SJSA1 (cell line): Measurements from ENCODE around the gene LIPA. TPM values are rescaled to one million over a fixed set of nuclear protein-coding genes. Genes with fewer than 3 reads are reported as not detected.

ENCODE experiments used
- DNase-seq, 2 experiments: peaks; one replicate each; pipeline ENCODE4 v3.0.0-alpha.2; 2015 to 2020; ENCODE audit warnings: low spot score in 2 of 2, low read depth in 1 of 2
- H3K27ac ChIP-seq: fragments of 250-450 bp; sonication (Bioruptor Pico); 2 replicates; pipeline ENCODE4 v1.5.1; 2020; ENCODE audit warnings: mild to moderate bottlenecking, moderate library complexity
- H3K27me3 ChIP-seq: fragments of 250-450 bp; sonication (Bioruptor Pico); replicated peaks from 2 replicates; pipeline ENCODE4 v1.5.1; 2020; ENCODE audit warnings: mild to moderate bottlenecking, moderate library complexity
- H3K36me3 ChIP-seq: fragments of 250-450 bp; sonication (Bioruptor Pico); 2 replicates; pipeline ENCODE4 v1.5.1; 2020; ENCODE audit warnings: mild to moderate bottlenecking
- H3K4me1 ChIP-seq: fragments of 250-450 bp; sonication (Bioruptor Pico); replicated peaks from 2 replicates; pipeline ENCODE4 v1.6.1; 2021; ENCODE audit warnings: mild to moderate bottlenecking
- H3K4me3 ChIP-seq: fragments of 250-450 bp; sonication (Bioruptor Pico); 2 replicates; pipeline ENCODE4 v1.5.1; 2020; ENCODE audit warnings: mild to moderate bottlenecking
- H3K9me3 ChIP-seq: fragments of 250-450 bp; sonication (Bioruptor Pico); replicated peaks from 2 replicates; pipeline ENCODE4 v1.5.1; 2020; ENCODE audit warnings: mild to moderate bottlenecking
- total RNA-seq: library from RNA; depleted of rRNA; stranded (reverse); fragments of >200 nt; shearing (Covaris generic); gene quantifications from 2 replicates; pipeline ENCODE4 v1.2.3, GENCODE V29; 2014

LIPA gene
- total RNA-seq, 1 experiment from 2014 or later = 55.8 TPM

- Histone ChIP-seq H3K27me3 (no peaks in the 10 kb centered on the region), H3K4me1 (peaks cover 55% of the 10 kb centered on the region), H3K4me3 (no peak overlapping the region), H3K27ac (no peak overlapping the region), H3K36me3 (no peaks in the 10 kb centered on the region), H3K9me3 (no peaks in the 10 kb centered on the region)
- no peak for DNase-seq
These were observed 28.9 kb upstream of the LIPA start for GRCh38 chr10:89280508-89280907.

GRCh38 chr10:89279421-89279869, 27.9 kb upstream of the LIPA start:
- DNase-seq = peak in 1 of 2 experiments; percentile 66
- no peaks in the 10 kb centered on the region for H3K9me3 ChIP-seq
- no peaks in the 10 kb centered on the region for H3K27me3 ChIP-seq
- peak overlapping the region; percentile 46 for H3K27ac ChIP-seq
- H3K4me3 ChIP-seq = no peak overlapping the region
- peaks cover 45% of the 10 kb centered on the region for H3K4me1 ChIP-seq
- H3K36me3 ChIP-seq = no peaks in the 10 kb centered on the region

- no peak for DNase-seq
- H3K27me3 ChIP-seq = no peaks in the 10 kb centered on the region
- H3K9me3 ChIP-seq = no peaks in the 10 kb centered on the region
- H3K4me1 ChIP-seq = peaks cover 40% of the 10 kb centered on the region
- H3K27ac ChIP-seq = peak overlapping the region; percentile 46
- H3K4me3 ChIP-seq = no peak overlapping the region
- H3K36me3 ChIP-seq = no peaks in the 10 kb centered on the region
These were observed 27.4 kb upstream of the LIPA start for GRCh38 chr10:89278900-89279392.

DNA sequence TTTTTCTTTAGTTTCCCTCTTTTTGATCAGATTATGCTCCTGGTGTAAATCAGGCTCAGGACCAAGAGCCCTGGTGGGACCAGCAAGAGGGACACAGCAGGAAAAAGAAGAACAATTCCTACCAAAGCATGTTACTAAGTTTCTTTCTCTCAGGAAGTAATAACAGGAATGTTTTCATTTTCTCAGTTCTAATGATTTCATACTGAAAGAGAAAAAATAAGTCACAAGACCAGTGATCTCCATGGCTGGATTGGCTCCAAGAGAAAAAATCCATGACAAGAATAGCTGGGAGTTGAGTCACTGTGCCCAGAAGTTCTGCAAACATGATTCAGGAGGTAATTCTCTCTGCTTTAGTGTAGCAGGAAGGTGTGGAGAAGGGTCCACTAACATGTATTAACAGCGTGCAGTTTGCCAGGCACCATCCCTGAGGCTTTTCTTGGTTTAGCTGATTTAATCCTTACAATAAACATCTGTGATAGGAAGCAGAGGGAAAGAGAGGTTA, 26.5 kb upstream of the LIPA start:
- Histone ChIP-seq H3K27me3 (no peaks in the 10 kb centered on the region), H3K4me3 (no peak overlapping the region), H3K27ac (peak overlapping the region; percentile 92), H3K4me1 (peaks cover 31% of the 10 kb centered on the region), H3K9me3 (no peaks in the 10 kb centered on the region), H3K36me3 (no peaks in the 10 kb centered on the region)
- DNase-seq = peak; percentile 84 to 95

- Histone ChIP-seq H3K27me3 (no peaks in the 10 kb centered on the region), H3K36me3 (no peaks in the 10 kb centered on the region), H3K4me1 (peaks cover 25% of the 10 kb centered on the region), H3K27ac (no peak overlapping the region), H3K9me3 (no peaks in the 10 kb centered on the region), H3K4me3 (no peak overlapping the region)
- no peak for DNase-seq
These were observed 23.8 kb upstream of the LIPA start for GRCh38 chr10:89275383-89275782.

GRCh38 chr10:89274928-89275327, 23.4 kb upstream of the LIPA start:
- no peak for DNase-seq
- Histone ChIP-seq H3K9me3 (no peaks in the 10 kb centered on the region), H3K4me3 (no peak overlapping the region), H3K27me3 (no peaks in the 10 kb centered on the region), H3K4me1 (peaks cover 23% of the 10 kb centered on the region), H3K36me3 (no peaks in the 10 kb centered on the region), H3K27ac (no peak overlapping the region)

DNA sequence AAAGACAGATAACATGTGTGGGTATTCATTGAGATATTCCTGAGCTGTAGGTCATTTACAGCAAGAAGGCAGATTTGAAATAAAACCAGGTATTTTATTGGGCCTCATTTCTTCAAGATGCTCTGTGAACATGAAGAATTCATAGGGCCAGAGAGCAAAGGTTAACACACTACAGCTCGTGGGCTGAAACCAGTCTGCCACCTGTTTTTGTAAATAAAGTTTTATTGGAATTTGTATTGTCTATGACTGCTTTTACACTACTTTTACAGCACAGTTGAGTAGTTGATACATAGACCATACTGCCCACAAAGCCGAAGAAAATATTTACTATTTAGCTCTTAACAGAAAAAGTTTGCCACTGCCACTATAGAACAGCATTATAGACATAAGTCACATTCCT, 22.1 kb upstream of the LIPA start:
- Histone ChIP-seq H3K4me3 (no peak overlapping the region), H3K27me3 (no peaks in the 10 kb centered on the region), H3K27ac (no peak overlapping the region), H3K9me3 (no peaks in the 10 kb centered on the region), H3K36me3 (no peaks in the 10 kb centered on the region), H3K4me1 (peaks cover 11% of the 10 kb centered on the region)
- no peak for DNase-seq

DNA sequence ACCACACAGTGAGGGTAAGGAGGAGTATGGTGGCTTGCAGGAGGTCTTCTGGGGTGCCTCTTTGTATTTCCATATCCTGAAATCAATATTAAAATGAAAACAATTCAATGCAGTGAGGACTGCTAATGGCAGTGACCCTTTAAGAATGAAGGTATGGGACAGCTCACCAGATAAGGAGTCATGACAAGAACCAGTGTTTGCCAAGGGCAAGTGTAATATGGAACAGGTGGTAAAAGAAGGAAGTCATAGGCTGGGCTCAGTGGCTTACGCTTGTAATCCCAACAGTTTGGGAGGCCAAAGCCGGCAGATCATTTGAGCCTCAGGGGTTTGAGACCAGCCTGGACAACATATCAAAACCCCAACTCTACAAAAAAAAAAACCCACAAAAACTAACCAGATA, 20.0 kb upstream of the LIPA start:
- Histone ChIP-seq H3K4me1 (no peaks in the 10 kb centered on the region), H3K4me3 (no peak overlapping the region), H3K27me3 (no peaks in the 10 kb centered on the region), H3K9me3 (no peaks in the 10 kb centered on the region), H3K27ac (no peak overlapping the region), H3K36me3 (no peaks in the 10 kb centered on the region)
- no peak for DNase-seq

DNA sequence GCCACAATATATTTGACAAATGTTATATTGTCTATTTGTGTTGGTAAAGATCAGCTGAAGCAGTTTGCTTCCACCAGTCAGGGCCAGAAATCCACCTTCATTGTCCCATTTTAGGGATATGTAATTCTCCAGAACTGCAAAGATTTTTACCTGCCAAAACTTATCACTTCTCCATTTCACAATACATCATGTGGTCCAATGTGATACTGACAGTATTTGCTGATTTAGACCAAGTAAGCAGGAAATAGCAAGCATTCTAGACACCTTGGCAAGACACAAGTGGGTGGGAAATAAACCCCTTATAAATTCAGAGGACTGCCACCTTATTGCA, 18.5 kb upstream of the LIPA start:
- Histone ChIP-seq H3K27ac (no peak overlapping the region), H3K27me3 (no peaks in the 10 kb centered on the region), H3K4me1 (no peaks in the 10 kb centered on the region), H3K4me3 (no peak overlapping the region), H3K9me3 (no peaks in the 10 kb centered on the region), H3K36me3 (no peaks in the 10 kb centered on the region)
- no peak for DNase-seq

- no peaks in the 10 kb centered on the region for H3K36me3 ChIP-seq
- DNase-seq = no peak
- H3K4me1 ChIP-seq = no peaks in the 10 kb centered on the region
- no peaks in the 10 kb centered on the region for H3K27me3 ChIP-seq
- no peak overlapping the region for H3K4me3 ChIP-seq
- H3K9me3 ChIP-seq = no peaks in the 10 kb centered on the region
- H3K27ac ChIP-seq = no peak overlapping the region
These were observed 18.0 kb upstream of the LIPA start for GRCh38 chr10:89269433-89270152.

- Histone ChIP-seq H3K27me3 (no peaks in the 10 kb centered on the region), H3K4me1 (peaks cover 4% of the 10 kb centered on the region; the same call in 1 of the 2 replicates), H3K4me3 (no peak overlapping the region), H3K27ac (no peak overlapping the region), H3K36me3 (no peaks in the 10 kb centered on the region), H3K9me3 (no peaks in the 10 kb centered on the region)
- no peak for DNase-seq
These were observed 15.3 kb upstream of the LIPA start for GRCh38 chr10:89266721-89267453.

- peaks cover 10% of the 10 kb centered on the region for H3K4me1 ChIP-seq
- H3K27ac ChIP-seq = no peak overlapping the region
- no peak for DNase-seq
- H3K36me3 ChIP-seq = no peaks in the 10 kb centered on the region
- no peak overlapping the region for H3K4me3 ChIP-seq
- no peaks in the 10 kb centered on the region for H3K9me3 ChIP-seq
- no peaks in the 10 kb centered on the region for H3K27me3 ChIP-seq
These were observed 12.0 kb upstream of the LIPA start for GRCh38 chr10:89263531-89263930.

- Histone ChIP-seq H3K4me1 (peaks cover 10% of the 10 kb centered on the region), H3K36me3 (no peaks in the 10 kb centered on the region), H3K9me3 (no peaks in the 10 kb centered on the region), H3K27ac (no peak overlapping the region), H3K4me3 (no peak overlapping the region), H3K27me3 (no peaks in the 10 kb centered on the region)
- DNase-seq = no peak
These were observed 11.5 kb upstream of the LIPA start for GRCh38 chr10:89263091-89263490.
